GM19397 (cell line): ENCODE results near the gene SLC35F5.
A peak's percentile ranks its signal among the peaks of the same experiment; 100 is the strongest.
"Not testable (repeated sequence)": the region's sequence is repeated elsewhere in the genome, so short reads cannot be mapped to it uniquely, and the experiment has no call there.

Experiments
- ATAC-seq: cut with Tn5 transposase; IDR thresholded peaks from one replicate; pipeline ENCODE4 v1.9.1; 2021; ENCODE audit warnings: mild to moderate bottlenecking, moderate library complexity; ENCODE audit not compliant: unreplicated experiment

The SLC35F5 gene

GRCh38 chr2:113755835-113756354 lies 547 bp downstream of the SLC35F5 start:
- peak; percentile 37 for ATAC-seq

GRCh38 chr2:113755035-113755834 lies 1.2 kb downstream of the SLC35F5 start:
- no peak for ATAC-seq

- no peak for ATAC-seq
Observed at GRCh38 chr2:113754160-113754559, 2.3 kb downstream of the SLC35F5 start.

- ATAC-seq, result no peak
Observed at GRCh38 chr2:113750385-113750784, 6.1 kb downstream of the SLC35F5 start.

- no peak for ATAC-seq
Observed at GRCh38 chr2:113741091-113741490, 15.4 kb downstream of the SLC35F5 start.

- no peak for ATAC-seq
Observed at GRCh38 chr2:113739849-113740248, 16.6 kb downstream of the SLC35F5 start.

- ATAC-seq, result peak; percentile 58
Observed at GRCh38 chr2:113734185-113734584, 22.3 kb downstream of the SLC35F5 start.

GRCh38 chr2:113724010-113724409 lies 32.4 kb downstream of the SLC35F5 start:
- ATAC-seq, result no peak

GRCh38 chr2:113723411-113723810 lies 33.0 kb downstream of the SLC35F5 start:
- ATAC-seq, result no peak

- no peak for ATAC-seq
Observed at GRCh38 chr2:113720167-113720566, 36.3 kb downstream of the SLC35F5 start.

- ATAC-seq, result no peak
Observed at GRCh38 chr2:113716291-113716690, 40.2 kb downstream of the SLC35F5 start.

- ATAC-seq, result no peak
Observed at GRCh38 chr2:113712941-113713340, 43.5 kb downstream of the SLC35F5 start.

- ATAC-seq, result no peak
Observed at GRCh38 chr2:113711851-113712250, 44.6 kb downstream of the SLC35F5 start.

- no peak for ATAC-seq
Observed at GRCh38 chr2:113709022-113709421, 47.4 kb downstream of the SLC35F5 start.

GRCh38 chr2:113707106-113707505 lies 49.3 kb downstream of the SLC35F5 start:
- ATAC-seq, result no peak

GRCh38 chr2:113705982-113706523 lies 50.4 kb downstream of the SLC35F5 start:
- no peak for ATAC-seq

- not testable (repeated sequence) for ATAC-seq
Observed at GRCh38 chr2:113704300-113704993, 52.0 kb downstream of the SLC35F5 start.

GRCh38 chr2:113703386-113704299 lies 52.8 kb downstream of the SLC35F5 start:
- no peak for ATAC-seq

- peak; percentile 76 for ATAC-seq
Observed at GRCh38 chr2:113700186-113700841, 56.1 kb downstream of the SLC35F5 start.

GRCh38 chr2:113698892-113699447 lies 57.5 kb downstream of the SLC35F5 start:
- peak; percentile 51 for ATAC-seq
